Keratinocyte (primary cell): ENCODE results near the gene SCCPDH. TPM values are rescaled to one million over a fixed set of nuclear protein-coding genes. Genes with fewer than 3 reads are reported as not detected.

Experiments used
- DNase-seq: peaks from one replicate; pipeline ENCODE4 v3.0.0-alpha.2; 2011; ENCODE audit warnings: low read depth, missing footprints, low spot score
- FAIRE-seq: peaks from 2 replicates; lab custom pipeline; 2011; peaks lifted over from hg19 to GRCh38; lab: Jason Lieb, UNC
- H2AFZ ChIP-seq: 2 replicates; pipeline ENCODE4 v1.6.0; 2012; ENCODE audit warnings: low read length, control low read depth, inconsistent platforms; ENCODE audit not compliant: control insufficient read depth
- H3K27ac ChIP-seq: 2 replicates; pipeline ENCODE4 v1.5.1; 2011; ENCODE audit warnings: low read length; ENCODE audit not compliant: control insufficient read depth, insufficient read depth
- H3K27me3 ChIP-seq: 3 replicates; pipeline ENCODE4 v1.6.0; 2011; ENCODE audit warnings: low read length; ENCODE audit not compliant: control insufficient read depth, insufficient read depth; ENCODE audit errors: extremely low read depth
- H3K36me3 ChIP-seq, 2 experiments: 2 replicates in 1 of 2; 3 replicates in 1 of 2; pipeline ENCODE4 v1.5.1; 2011; ENCODE audit warnings: low read length in 2 of 2, mild to moderate bottlenecking in 1 of 2; ENCODE audit not compliant: control insufficient read depth in 2 of 2, insufficient read depth in 2 of 2; ENCODE audit errors: extremely low read depth in 1 of 2
- H3K4me1 ChIP-seq: 3 replicates; pipeline ENCODE4 v1.5.1; 2011; ENCODE audit warnings: low read length; ENCODE audit not compliant: control insufficient read depth, insufficient read depth; ENCODE audit errors: extremely low read depth
- H3K4me2 ChIP-seq: 3 replicates; pipeline ENCODE4 v1.6.0; 2011; ENCODE audit warnings: low read depth, low read length; ENCODE audit not compliant: control insufficient read depth, insufficient read depth; ENCODE audit errors: extremely low read depth
- H3K4me3 ChIP-seq, 3 experiments: fragments of 200-600 bp in 1 of 3; sonication (generic) in 1 of 3; 2 replicates in 2 of 3; 3 replicates in 1 of 3; pipeline ENCODE4 v1.5.1; 2011 to 2016; ENCODE audit warnings: low read length in 3 of 3, mild to moderate bottlenecking in 3 of 3, control low read depth in 2 of 3, inconsistent platforms in 1 of 3, low read depth in 1 of 3, mixed read lengths in 1 of 3, mixed run types in 1 of 3, moderate library complexity in 1 of 3; ENCODE audit not compliant: control insufficient read depth in 2 of 3, insufficient read depth in 2 of 3; ENCODE audit errors: extremely low read depth in 1 of 3
- H3K79me2 ChIP-seq: 2 replicates; pipeline ENCODE4 v1.6.0; 2012; ENCODE audit warnings: low read length; ENCODE audit not compliant: control insufficient read depth, insufficient read depth
- H3K9ac ChIP-seq: 3 replicates; pipeline ENCODE4 v1.6.0; 2011; ENCODE audit warnings: low read length; ENCODE audit not compliant: control insufficient read depth, insufficient read depth; ENCODE audit errors: extremely low read depth
- H3K9me1 ChIP-seq: 3 replicates; pipeline ENCODE4 v1.6.0; 2011; ENCODE audit warnings: low read length; ENCODE audit not compliant: control insufficient read depth, insufficient read depth; ENCODE audit errors: extremely low read depth
- H3K9me3 ChIP-seq: 2 replicates; pipeline ENCODE4 v1.5.1; 2012; ENCODE audit warnings: low read depth, low read length; ENCODE audit not compliant: control insufficient read depth
- H4K20me1 ChIP-seq: 3 replicates; pipeline ENCODE4 v1.6.0; 2011; ENCODE audit warnings: low read length; ENCODE audit not compliant: control insufficient read depth, insufficient read depth; ENCODE audit errors: extremely low read depth
- EZH2 ChIP-seq: IDR thresholded peaks from one replicate; pipeline ENCODE4 v1.6.1; 2012; ENCODE audit warnings: inconsistent platforms, mild to moderate bottlenecking, low read length, moderate library complexity
- dilution Hi-C: fragments of 300-500 bp; cut with MboI; formaldehyde crosslinking; loops from one replicate; pipeline ENCODE4 v1.7.0; 2020; ENCODE audit warnings: low sequenced_read_pairs; ENCODE audit not compliant: extremely low pct_ligation_motif_present
- polyA plus RNA-seq, 5 experiments: library from polyadenylated mRNA; depleted of rRNA in 3 of 5; stranded (reverse) in 3 of 5; stranded (forward) in 1 of 5; unstranded in 1 of 5; fragments of >200 nt; gene quantifications; 1 replicate in 1 of 5; 2 replicates in 3 of 5; 3 replicates in 1 of 5; pipeline versions ENCODE4 v1.2.1 to v1.2.3, GENCODE V29; 2011 to 2012; ENCODE audit warnings: missing spikeins in 2 of 5, low read depth in 1 of 5, low replicate concordance in 1 of 5
- TF ChIP-seq, protein P1 (sequence below), 3 experiments: IDR thresholded peaks in 1 of 3; conservative IDR thresholded peaks in 1 of 3; optimal IDR thresholded peaks in 1 of 3; 2 replicates in 2 of 3; 3 replicates in 1 of 3; pipeline versions ENCODE3 to v1.5.1; 2011; ENCODE audit warnings: low read length in 3 of 3, mild to moderate bottlenecking in 3 of 3, moderate library complexity in 2 of 3, control low read depth in 1 of 3, inconsistent platforms in 1 of 3; ENCODE audit not compliant: insufficient read depth in 2 of 3; ENCODE audit errors: extremely low read depth in 1 of 3

SCCPDH gene
- polyA plus RNA-seq, 1 donor (not counting 4 experiments of a cell fraction or from before 2014, with no cell fraction given), result 4.3 TPM

DNA sequence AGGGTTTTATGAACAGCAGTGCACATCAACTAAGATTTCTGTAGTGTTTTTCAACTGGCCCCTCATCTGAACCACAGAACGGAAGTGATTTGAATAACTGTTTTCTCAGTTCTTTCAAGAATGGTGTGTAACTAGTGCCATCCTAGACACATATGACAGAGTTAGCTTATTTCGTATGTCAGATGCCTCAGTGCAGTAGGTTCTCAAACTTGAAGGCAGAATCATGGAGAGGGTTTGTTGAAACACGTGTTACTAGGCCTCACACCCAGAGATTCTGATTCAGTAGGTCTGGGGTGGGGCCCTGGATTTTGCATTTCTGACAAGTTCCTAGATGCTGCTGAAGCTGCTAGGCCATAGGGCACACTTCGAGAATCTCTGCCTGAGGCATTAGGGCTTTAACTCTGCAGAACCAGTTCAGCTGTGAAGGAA is 49.0 kb downstream of the SCCPDH start:
- Histone ChIP-seq H3K36me3 (no peaks in the 10 kb centered on the region), H3K79me2 (no peaks in the 10 kb centered on the region), H2AFZ (no peak overlapping the region), H3K27me3 (no peaks in the 10 kb centered on the region), H3K4me1 (peaks cover 13% of the 10 kb centered on the region), H3K9me1 (no peaks in the 10 kb centered on the region), H4K20me1 (no peaks in the 10 kb centered on the region), H3K4me2 (no peak overlapping the region), H3K9me3 (no peaks in the 10 kb centered on the region), H3K27ac (no peak overlapping the region), H3K4me3 (no peak overlapping the region), H3K9ac (no peak overlapping the region)
- FAIRE-seq (no peak), DNase-seq (no peak)
- dilution Hi-C loops, result no loop called here
- TF ChIP-seq, protein P1, sequence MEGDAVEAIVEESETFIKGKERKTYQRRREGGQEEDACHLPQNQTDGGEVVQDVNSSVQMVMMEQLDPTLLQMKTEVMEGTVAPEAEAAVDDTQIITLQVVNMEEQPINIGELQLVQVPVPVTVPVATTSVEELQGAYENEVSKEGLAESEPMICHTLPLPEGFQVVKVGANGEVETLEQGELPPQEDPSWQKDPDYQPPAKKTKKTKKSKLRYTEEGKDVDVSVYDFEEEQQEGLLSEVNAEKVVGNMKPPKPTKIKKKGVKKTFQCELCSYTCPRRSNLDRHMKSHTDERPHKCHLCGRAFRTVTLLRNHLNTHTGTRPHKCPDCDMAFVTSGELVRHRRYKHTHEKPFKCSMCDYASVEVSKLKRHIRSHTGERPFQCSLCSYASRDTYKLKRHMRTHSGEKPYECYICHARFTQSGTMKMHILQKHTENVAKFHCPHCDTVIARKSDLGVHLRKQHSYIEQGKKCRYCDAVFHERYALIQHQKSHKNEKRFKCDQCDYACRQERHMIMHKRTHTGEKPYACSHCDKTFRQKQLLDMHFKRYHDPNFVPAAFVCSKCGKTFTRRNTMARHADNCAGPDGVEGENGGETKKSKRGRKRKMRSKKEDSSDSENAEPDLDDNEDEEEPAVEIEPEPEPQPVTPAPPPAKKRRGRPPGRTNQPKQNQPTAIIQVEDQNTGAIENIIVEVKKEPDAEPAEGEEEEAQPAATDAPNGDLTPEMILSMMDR (optimal IDR thresholded peaks at IDR 0.05 in 1 of 3, IDR thresholded peaks at IDR 0.05 in 1 of 3, conservative IDR thresholded peaks at IDR 0.05 in 1 of 3; ENCODE audit: extremely low read depth in 1 of 3, insufficient read depth in 2 of 3, low read length in 3 of 3), result no peak
- TF ChIP-seq EZH2, result no peak

DNA sequence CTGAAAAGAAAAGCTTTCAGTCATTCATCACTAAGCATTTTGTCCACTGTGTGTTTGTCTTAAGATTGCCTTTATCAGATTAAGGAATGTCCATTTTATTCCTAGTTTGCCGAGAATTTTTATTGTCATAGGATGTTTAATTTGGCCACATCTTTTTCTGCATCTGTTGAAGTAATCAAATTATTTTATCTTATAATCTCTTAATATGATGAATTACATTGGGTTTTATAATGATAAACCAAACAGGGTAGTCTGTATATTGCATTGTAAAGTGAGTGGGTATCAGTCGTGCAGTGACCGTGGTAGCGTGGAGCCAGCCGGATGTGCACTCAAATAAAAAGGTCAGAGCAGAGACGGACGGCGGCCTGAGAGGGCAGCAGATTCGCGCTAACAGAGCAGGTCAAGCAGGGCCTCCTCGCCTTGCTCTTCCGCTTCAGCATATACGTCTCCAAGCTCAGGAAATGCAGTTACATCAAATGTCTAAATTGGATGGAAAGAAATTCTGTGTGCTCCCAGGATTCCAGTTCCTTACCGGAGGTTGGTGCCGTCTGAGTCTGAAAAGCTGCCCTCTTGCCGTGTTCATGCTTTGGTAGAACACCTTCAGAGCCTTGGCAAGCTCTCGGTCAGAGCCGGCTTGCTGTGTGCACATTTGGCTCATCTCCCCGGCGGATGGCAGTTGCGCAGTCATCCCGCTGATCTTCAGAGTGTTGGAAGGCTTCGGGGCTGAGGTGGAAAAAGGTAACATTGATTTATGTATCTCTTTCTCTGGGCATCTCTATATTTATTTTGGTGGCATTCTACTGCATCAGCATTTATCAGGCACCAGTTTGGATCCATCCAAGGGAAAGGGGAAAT is 51.5 kb downstream of the SCCPDH start:
- H2AFZ ChIP-seq, result no peak overlapping the region
- H3K27me3 ChIP-seq, result no peaks in the 10 kb centered on the region
- DNase-seq (no peak), FAIRE-seq (no peak)
- H3K9me3 ChIP-seq, result no peaks in the 10 kb centered on the region
- no peak overlapping the region for H3K4me2 ChIP-seq
- no peaks in the 10 kb centered on the region for H4K20me1 ChIP-seq
- no peak overlapping the region for H3K27ac ChIP-seq
- no peaks in the 10 kb centered on the region for H3K4me1 ChIP-seq
- no peak overlapping the region for H3K9ac ChIP-seq
- no peak overlapping the region for H3K4me3 ChIP-seq
- no peaks in the 10 kb centered on the region for H3K36me3 ChIP-seq
- no peaks in the 10 kb centered on the region for H3K9me1 ChIP-seq
- no peaks in the 10 kb centered on the region for H3K79me2 ChIP-seq
- no peak for TF ChIP-seq EZH2
- dilution Hi-C loops, result no loop called here
